Fibroblast of peridontal ligament (primary cell): ENCODE data around the gene CABLES1.
A peak's percentile ranks its signal among the peaks of the same experiment; 100 is the strongest.

Source experiments
- DNase-seq: peaks from one replicate; pipeline ENCODE4 v3.0.0-alpha.2; 2010; ENCODE audit errors: extremely low read depth

Gene CABLES1

DNA sequence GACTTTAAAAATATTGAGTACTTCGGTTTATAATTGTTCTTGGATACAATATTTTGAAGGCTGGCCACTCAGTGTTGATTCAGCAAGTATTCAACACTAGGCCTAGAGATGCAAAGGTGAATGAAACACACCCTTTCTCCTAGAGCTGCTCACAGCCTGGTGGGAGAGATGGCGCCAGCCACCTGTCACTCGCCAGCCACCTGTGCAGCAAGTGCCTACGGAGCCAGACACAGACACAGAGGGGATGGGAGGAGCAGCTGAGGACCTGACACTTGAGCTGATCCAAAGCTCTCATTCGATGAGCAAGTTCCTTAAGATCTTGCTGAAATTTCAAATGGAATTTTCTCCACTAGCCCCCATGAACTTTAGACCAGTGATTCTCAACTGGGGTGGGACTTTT lies 166.7 kb downstream of the CABLES1 start:
- no peak for DNase-seq

GRCh38 chr18:23302511-23302850 lies 167.2 kb downstream of the CABLES1 start:
- DNase-seq, result no peak

DNA sequence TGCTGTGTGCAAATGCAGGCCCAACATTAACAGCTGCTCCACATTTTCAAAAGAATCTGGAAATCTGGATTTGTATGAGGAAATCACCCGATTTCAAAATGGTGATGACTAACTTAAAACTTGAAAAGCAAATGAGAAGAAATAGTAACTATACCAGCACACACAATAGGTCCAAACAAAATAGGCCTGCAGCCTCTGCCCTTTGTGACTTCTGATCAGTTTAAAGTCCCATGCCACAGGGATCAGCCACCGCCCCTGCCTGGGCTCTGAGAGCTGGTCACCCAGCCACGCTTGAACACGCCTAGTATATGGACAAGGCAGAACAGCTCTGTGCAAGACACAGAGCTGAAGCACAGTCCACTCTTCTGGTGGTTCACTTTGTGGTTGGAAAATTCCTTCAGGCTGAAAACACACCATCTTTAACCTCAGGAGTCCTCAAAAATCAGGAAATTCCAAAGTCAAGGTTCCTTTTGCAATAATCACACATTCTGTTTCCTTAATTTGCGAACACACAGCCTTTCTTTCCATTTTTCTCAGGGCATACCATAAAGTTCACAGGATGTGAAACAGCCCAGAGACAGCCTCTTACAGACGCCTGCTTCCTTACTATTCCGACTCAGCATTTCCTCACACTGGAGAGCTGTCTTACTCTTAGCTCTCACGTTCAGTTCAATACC lies 167.7 kb downstream of the CABLES1 start:
- DNase-seq, result peak; percentile 94

- no peak for DNase-seq
Observed at GRCh38 chr18:23306822-23307221, 171.5 kb downstream of the CABLES1 start.

GRCh38 chr18:23307567-23308295 lies 172.4 kb downstream of the CABLES1 start:
- no peak for DNase-seq
